OCI-LY7 (cell line): ENCODE measurements around the gene NUDT7.

Experiments used
- EZH2phosphoT487 ChIP-seq: fragments of 200-600 bp; sonication (generic); IDR thresholded peaks from 2 replicates; pipeline ENCODE4 v1.6.1; 2018; ENCODE audit warnings: low read depth, borderline replicate concordance, mild to moderate bottlenecking, mixed run types, antibody characterized with exemption, low read length, moderate library complexity, mixed read lengths
- TF ChIP-seq, protein P1 (sequence below): fragments of 200-600 bp; sonication (generic); conservative IDR thresholded peaks from 2 replicates; pipeline ENCODE4 v1.5.1; 2014; ENCODE audit warnings: mild to moderate bottlenecking, antibody characterized with exemption, low read length, moderate library complexity, mixed read lengths

DNA sequence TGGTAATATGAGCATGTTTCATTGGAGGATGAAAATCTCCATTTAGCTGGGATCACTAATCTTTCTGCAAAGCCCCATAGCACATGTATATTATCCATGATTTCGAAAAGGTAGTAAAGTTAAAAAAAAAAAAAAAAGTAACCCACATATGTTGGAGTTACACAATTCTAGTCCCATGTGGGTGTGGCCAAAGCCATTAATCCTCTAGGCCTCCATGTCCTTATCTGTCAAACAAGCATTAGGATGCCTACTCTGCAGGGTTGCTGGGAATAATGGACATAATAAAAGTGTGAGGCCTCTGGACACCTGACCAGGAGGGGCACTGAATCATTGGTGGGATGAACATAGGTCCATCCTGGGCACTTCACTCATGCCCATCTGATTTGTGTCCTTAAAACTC is 36.9 kb downstream of the NUDT7 start:
- TF ChIP-seq, protein P1, sequence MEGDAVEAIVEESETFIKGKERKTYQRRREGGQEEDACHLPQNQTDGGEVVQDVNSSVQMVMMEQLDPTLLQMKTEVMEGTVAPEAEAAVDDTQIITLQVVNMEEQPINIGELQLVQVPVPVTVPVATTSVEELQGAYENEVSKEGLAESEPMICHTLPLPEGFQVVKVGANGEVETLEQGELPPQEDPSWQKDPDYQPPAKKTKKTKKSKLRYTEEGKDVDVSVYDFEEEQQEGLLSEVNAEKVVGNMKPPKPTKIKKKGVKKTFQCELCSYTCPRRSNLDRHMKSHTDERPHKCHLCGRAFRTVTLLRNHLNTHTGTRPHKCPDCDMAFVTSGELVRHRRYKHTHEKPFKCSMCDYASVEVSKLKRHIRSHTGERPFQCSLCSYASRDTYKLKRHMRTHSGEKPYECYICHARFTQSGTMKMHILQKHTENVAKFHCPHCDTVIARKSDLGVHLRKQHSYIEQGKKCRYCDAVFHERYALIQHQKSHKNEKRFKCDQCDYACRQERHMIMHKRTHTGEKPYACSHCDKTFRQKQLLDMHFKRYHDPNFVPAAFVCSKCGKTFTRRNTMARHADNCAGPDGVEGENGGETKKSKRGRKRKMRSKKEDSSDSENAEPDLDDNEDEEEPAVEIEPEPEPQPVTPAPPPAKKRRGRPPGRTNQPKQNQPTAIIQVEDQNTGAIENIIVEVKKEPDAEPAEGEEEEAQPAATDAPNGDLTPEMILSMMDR = no peak
- TF ChIP-seq EZH2phosphoT487 = no peak
